ENCODE measurements around the gene RS1. TPM values are rescaled to one million over a fixed set of nuclear protein-coding genes. Genes with fewer than 3 reads are reported as not detected.

RS1 gene
- total and polyA plus RNA-seq, 4 donors: not detected

- no peaks in the 10 kb centered on the region for H3K9me3 ChIP-seq (ENCODE audit: control insufficient read depth in 4 of 4, low read length in 3 of 4)
- WGBS: 96% methylated on average over 2 of the region's 2 CpGs
- H3K4me1 ChIP-seq (ENCODE audit: control insufficient read depth in 4 of 4, insufficient read depth in 4 of 4, low read length in 3 of 4): no peaks in the 10 kb centered on the region
- H3K36me3 ChIP-seq (ENCODE audit: control insufficient read depth in 4 of 4, insufficient read depth in 3 of 4, low read depth in 1 of 4, low read length in 3 of 4): no peaks in the 10 kb centered on the region
- H3K4me3 ChIP-seq (ENCODE audit: low read depth in 1 of 3, low read length in 3 of 3): no peak overlapping the region
- no peak overlapping the region for H3K9ac ChIP-seq (ENCODE audit: low read depth in 1 of 2, low read length in 2 of 2)
- no peak for DNase-seq (ENCODE audit: low spot score)
- H3K27ac ChIP-seq (ENCODE audit: low read depth in 1 of 2, low read length in 2 of 2): no peak overlapping the region
- H3K27me3 ChIP-seq (ENCODE audit: control insufficient read depth in 4 of 4, insufficient read depth in 4 of 4, low read length in 3 of 4): no peaks in the 10 kb centered on the region
- no peak for TF ChIP-seq RXRA (IDR thresholded peaks at IDR 0.05)
- no peak for TF ChIP-seq SP1 (IDR thresholded peaks at IDR 0.05)
- TF ChIP-seq YY1 (IDR thresholded peaks at IDR 0.05): no peak
- no peak for TF ChIP-seq RAD21 (IDR thresholded peaks at IDR 0.05)
- no peak for TF ChIP-seq NR2F2 (IDR thresholded peaks at IDR 0.05)
- no peak for TF ChIP-seq REST (IDR thresholded peaks at IDR 0.05)
- no peak for TF ChIP-seq HNF4A (conservative IDR thresholded peaks at IDR 0.05)
- TF ChIP-seq HNF4G (IDR thresholded peaks at IDR 0.05): no peak
- no peak for TF ChIP-seq ATF3 (IDR thresholded peaks at IDR 0.05)
These were observed 32.6 kb downstream of the RS1 start for GRCh38 chrX:18639280-18639679.

- H3K4me1 ChIP-seq (ENCODE audit: control insufficient read depth in 4 of 4, insufficient read depth in 4 of 4, low read length in 3 of 4): no peaks in the 10 kb centered on the region
- DNase-seq (ENCODE audit: low spot score): no peak
- 94% methylated on average over 2 of the region's 2 CpGs for WGBS
- no peaks in the 10 kb centered on the region for H3K27me3 ChIP-seq (ENCODE audit: control insufficient read depth in 4 of 4, insufficient read depth in 4 of 4, low read length in 3 of 4)
- H3K9ac ChIP-seq (ENCODE audit: low read depth in 1 of 2, low read length in 2 of 2): no peak overlapping the region
- no peaks in the 10 kb centered on the region for H3K9me3 ChIP-seq (ENCODE audit: control insufficient read depth in 4 of 4, low read length in 3 of 4)
- no peaks in the 10 kb centered on the region for H3K36me3 ChIP-seq (ENCODE audit: control insufficient read depth in 4 of 4, insufficient read depth in 3 of 4, low read depth in 1 of 4, low read length in 3 of 4)
- no peak overlapping the region for H3K27ac ChIP-seq (ENCODE audit: low read depth in 1 of 2, low read length in 2 of 2)
- H3K4me3 ChIP-seq (ENCODE audit: low read depth in 1 of 3, low read length in 3 of 3): no peak overlapping the region
- TF ChIP-seq ZBTB33 (IDR thresholded peaks at IDR 0.05) (no peak), GABPA (IDR thresholded peaks at IDR 0.05 in 1 of 2, conservative IDR thresholded peaks at IDR 0.05 in 1 of 2) (no peak), SP1 (IDR thresholded peaks at IDR 0.05) (no peak), FOXA1 (IDR thresholded peaks at IDR 0.05) (no peak), EGR1 (IDR thresholded peaks at IDR 0.05; ENCODE audit: low read depth in 2 of 2) (no peak), MAX (IDR thresholded peaks at IDR 0.05) (no peak), NR2F2 (IDR thresholded peaks at IDR 0.05) (no peak), TAF1 (conservative IDR thresholded peaks at IDR 0.05) (no peak), JUND (IDR thresholded peaks at IDR 0.05) (no peak), ATF3 (IDR thresholded peaks at IDR 0.05) (no peak), RAD21 (IDR thresholded peaks at IDR 0.05) (no peak), HNF4G (IDR thresholded peaks at IDR 0.05) (no peak), REST (IDR thresholded peaks at IDR 0.05) (no peak), YY1 (IDR thresholded peaks at IDR 0.05) (no peak)
These were observed 33.5 kb downstream of the RS1 start for GRCh38 chrX:18638398-18638797.
